ENCODE measurements around the gene ADRA2C.
"Not testable (repeated sequence)": the region's sequence is repeated elsewhere in the genome, so short reads cannot be mapped to it uniquely, and the experiment has no call there.

ADRA2C gene

GRCh38 chr4:3813151-3814052, 47.2 kb downstream of the ADRA2C start:
- no peak for DNase-seq (ENCODE audit: low read depth in 2 of 2)

- DNase-seq (ENCODE audit: low read depth in 2 of 2) = no peak
Measured at GRCh38 chr4:3814053-3814570, 47.9 kb downstream of the ADRA2C start.

GRCh38 chr4:3814838-3815237, 48.7 kb downstream of the ADRA2C start:
- DNase-seq (ENCODE audit: low read depth in 2 of 2) = not testable (repeated sequence)

GRCh38 chr4:3816256-3816825, 50.2 kb downstream of the ADRA2C start:
- no peak for DNase-seq (ENCODE audit: low read depth in 2 of 2)

- no peak for DNase-seq (ENCODE audit: low read depth in 2 of 2)
Measured at GRCh38 chr4:3816983-3817960, 51.1 kb downstream of the ADRA2C start.

Data from fibroblast of skin of left quadriceps (primary cell).